Adrenal gland (tissue), 5 donors: Measurements from ENCODE around the gene KCNAB1.

Experiments used
- POLR2A ChIP-seq, 2 donors: fragments of 450-650 bp; IDR thresholded peaks; one replicate each; pipeline ENCODE4 v1.6.1; 2017; ENCODE audit warnings: antibody characterized with exemption in 2 of 2, mild to moderate bottlenecking in 2 of 2, moderate library complexity in 1 of 2
- TF ChIP-seq, protein P1 (sequence below), 6 experiments: fragments of 450-650 bp in 4 of 6; fragments of 200-600 bp in 2 of 6; sonication (generic) in 1 of 6; IDR thresholded peaks; 1 replicate in 5 of 6; 2 replicates in 1 of 6; pipeline versions ENCODE4 v1.5.1 to v1.8.0; 2016 to 2021; ENCODE audit warnings: antibody characterized with exemption in 6 of 6, mild to moderate bottlenecking in 2 of 6, moderate library complexity in 1 of 6
- donor health status: DM: no; HTN: no; CAD: no.

DNA sequence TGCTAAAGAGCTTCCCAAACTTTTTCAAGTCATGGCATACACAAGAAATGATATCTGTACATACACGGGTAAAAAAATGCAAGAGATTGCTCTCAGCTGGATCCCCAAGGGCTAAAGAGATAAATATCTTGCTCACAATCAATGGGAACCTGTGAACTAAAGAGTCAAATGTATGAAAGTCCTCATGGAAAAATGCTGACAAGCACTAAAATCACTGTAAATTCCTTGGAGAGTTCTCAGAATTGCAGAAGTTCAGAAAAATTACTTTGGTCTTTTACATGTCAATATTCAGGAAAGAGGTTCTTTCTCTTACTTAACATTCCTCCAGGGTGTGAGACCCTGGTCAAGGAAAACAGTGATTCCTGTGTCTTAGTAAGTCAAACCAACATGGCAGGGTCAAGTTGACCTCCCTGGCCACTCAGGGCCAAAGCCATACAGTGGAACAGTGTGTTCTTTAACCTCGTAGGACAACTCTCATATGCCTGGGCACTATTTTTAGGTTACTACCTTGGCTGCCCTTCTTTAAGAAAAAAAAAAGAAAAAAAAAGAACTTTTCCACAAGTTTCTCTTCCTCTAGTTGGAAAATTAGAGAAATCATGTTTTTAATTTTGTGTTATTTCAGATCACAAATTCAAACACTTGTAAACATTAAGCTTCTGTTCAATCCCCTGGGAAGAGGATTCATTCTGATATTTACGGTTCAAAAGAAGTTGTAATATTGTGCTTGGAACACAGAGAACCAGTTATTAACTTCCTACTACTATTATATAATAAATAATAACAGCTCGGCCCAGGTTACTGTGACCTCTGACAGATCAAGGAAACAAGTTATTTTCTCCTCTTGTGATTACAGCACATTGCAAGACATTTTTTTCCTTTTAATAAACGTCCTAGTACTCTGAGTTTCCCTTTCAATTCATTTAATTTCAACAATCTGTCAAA, 422.0 kb downstream of the KCNAB1 start:
- no peak for TF ChIP-seq POLR2A (IDR thresholded peaks at IDR 0.05)
- TF ChIP-seq, protein P1, sequence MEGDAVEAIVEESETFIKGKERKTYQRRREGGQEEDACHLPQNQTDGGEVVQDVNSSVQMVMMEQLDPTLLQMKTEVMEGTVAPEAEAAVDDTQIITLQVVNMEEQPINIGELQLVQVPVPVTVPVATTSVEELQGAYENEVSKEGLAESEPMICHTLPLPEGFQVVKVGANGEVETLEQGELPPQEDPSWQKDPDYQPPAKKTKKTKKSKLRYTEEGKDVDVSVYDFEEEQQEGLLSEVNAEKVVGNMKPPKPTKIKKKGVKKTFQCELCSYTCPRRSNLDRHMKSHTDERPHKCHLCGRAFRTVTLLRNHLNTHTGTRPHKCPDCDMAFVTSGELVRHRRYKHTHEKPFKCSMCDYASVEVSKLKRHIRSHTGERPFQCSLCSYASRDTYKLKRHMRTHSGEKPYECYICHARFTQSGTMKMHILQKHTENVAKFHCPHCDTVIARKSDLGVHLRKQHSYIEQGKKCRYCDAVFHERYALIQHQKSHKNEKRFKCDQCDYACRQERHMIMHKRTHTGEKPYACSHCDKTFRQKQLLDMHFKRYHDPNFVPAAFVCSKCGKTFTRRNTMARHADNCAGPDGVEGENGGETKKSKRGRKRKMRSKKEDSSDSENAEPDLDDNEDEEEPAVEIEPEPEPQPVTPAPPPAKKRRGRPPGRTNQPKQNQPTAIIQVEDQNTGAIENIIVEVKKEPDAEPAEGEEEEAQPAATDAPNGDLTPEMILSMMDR (IDR thresholded peaks at IDR 0.05): no peak
